NCI-H1417 (cell line): ENCODE measurements around the gene KSR2.
"Not testable (repeated sequence)": the region's sequence is repeated elsewhere in the genome, so short reads cannot be mapped to it uniquely, and the experiment has no call there.

Experiments
- DNase-seq, 3 experiments: peaks; one replicate each; lab custom pipeline; 2025; lab: John Stamatoyannopoulos, UW

KSR2 gene

GRCh38 chr12:117968826-117969659, at the start of gene KSR2:
Gene KSR2, minus strand, starts transcription at chr12:117968990. Its CDS starts 735 bp downstream, at chr12:117968255.
- peak; percentile 97 to 100 (median 99) for DNase-seq

- no peak for DNase-seq
These were observed 49.1 kb upstream of the KSR2 start for GRCh38 chr12:118017926-118018325.

GRCh38 chr12:118016424-118017264, 47.9 kb upstream of the KSR2 start, which contains the start of gene RFC5:
Gene RFC5, plus strand, starts transcription at chr12:118016703. Its CDS starts 125 bp downstream, at chr12:118016828.
- peak; percentile 99 to 100 (median 100) for DNase-seq

- no peak for DNase-seq
These were observed 47.2 kb upstream of the KSR2 start for GRCh38 chr12:118015944-118016343.

- DNase-seq = no peak
These were observed 46.5 kb upstream of the KSR2 start for GRCh38 chr12:118015306-118015705.

GRCh38 chr12:118013283-118013682, 44.5 kb upstream of the KSR2 start:
- no peak for DNase-seq

GRCh38 chr12:118011961-118012360, 43.2 kb upstream of the KSR2 start:
- DNase-seq = no peak

GRCh38 chr12:118011377-118011776, 42.6 kb upstream of the KSR2 start:
- no peak for DNase-seq

- DNase-seq = no peak
These were observed 42.1 kb upstream of the KSR2 start for GRCh38 chr12:118010903-118011302.

- not testable (repeated sequence) for DNase-seq
These were observed 31.0 kb upstream of the KSR2 start for GRCh38 chr12:117999806-118000205.

GRCh38 chr12:117998719-117999118, 29.9 kb upstream of the KSR2 start:
- DNase-seq = no peak

GRCh38 chr12:117994551-117995438, 26.0 kb upstream of the KSR2 start:
- no peak for DNase-seq

GRCh38 chr12:117986705-117987469, 18.1 kb upstream of the KSR2 start:
- DNase-seq = no peak

GRCh38 chr12:117985182-117985581, 16.4 kb upstream of the KSR2 start:
- DNase-seq = no peak

- DNase-seq = no peak
These were observed 12.5 kb upstream of the KSR2 start for GRCh38 chr12:117981267-117981666.

GRCh38 chr12:117980616-117981015, 11.8 kb upstream of the KSR2 start:
- no peak for DNase-seq

- DNase-seq = no peak
These were observed 8.6 kb upstream of the KSR2 start for GRCh38 chr12:117977373-117977772.

GRCh38 chr12:117975006-117975405, 6.2 kb upstream of the KSR2 start:
- DNase-seq = no peak

- no peak for DNase-seq
These were observed 3.5 kb upstream of the KSR2 start for GRCh38 chr12:117972301-117972700.

GRCh38 chr12:117970334-117970733, 1.5 kb upstream of the KSR2 start:
- no peak for DNase-seq
